Measurements from ENCODE around the gene ZNF678.

ZNF678 gene

DNA sequence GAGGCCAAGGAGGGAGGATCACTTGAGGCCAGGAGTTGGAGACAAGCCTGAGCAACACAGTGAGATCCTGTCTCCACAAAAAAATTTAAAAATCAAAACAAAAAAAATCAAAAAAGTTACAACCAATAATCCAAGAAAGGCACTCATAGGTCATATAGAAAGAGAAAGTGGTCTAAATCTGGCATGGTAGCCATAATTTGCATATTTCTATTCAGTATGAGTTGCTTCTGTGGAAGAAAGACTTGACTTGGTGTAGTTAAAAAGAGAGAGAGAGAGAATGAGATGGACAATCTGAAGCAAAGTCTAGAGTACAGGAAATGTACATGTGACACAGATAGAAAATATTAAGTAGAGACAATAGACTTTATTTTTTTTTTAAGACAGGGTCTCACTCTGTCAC, 149.3 kb downstream of the ZNF678 start:
- no peak for DNase-seq (ENCODE audit: low read depth in 2 of 2)

DNA sequence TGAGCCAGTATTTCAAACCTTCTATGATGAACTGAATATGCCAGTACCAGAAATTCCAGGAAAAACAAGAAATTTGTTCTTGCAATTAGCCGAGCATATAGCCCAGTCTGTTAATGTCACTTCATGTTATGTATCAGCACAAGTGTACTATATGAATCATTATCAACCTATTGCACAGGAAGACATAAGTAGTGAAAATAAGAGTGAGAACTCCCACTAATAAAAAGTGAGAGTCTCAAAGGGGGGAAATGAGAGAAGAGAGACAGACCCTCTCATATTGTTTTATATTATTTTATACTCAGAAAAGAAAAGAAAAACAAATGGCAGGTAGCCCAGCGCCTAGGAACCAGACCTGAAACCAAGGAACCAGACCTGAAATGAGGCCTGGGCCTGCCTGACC, 155.6 kb downstream of the ZNF678 start:
- no peak for DNase-seq (ENCODE audit: low read depth in 2 of 2)

DNA sequence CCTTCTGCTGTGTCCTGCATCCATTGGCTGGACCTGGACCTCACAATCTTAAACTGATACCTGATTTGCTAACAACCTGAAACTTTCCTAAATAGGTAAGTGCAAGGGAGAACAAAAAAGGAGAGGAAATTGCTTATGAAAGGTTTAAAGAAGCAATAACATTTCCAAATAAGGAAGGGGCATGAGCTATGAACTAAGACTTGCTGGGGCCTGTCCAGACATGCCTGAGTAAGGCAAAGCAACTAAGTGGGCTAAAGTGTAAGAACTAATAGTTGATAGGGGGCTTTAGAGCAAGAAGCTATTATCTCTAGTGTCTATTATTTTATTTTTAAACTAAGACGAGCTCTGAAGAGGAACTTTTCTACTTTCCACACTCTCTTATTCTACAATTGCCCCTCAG, 160.1 kb downstream of the ZNF678 start:
- no peak for DNase-seq (ENCODE audit: low read depth in 2 of 2)

DNA sequence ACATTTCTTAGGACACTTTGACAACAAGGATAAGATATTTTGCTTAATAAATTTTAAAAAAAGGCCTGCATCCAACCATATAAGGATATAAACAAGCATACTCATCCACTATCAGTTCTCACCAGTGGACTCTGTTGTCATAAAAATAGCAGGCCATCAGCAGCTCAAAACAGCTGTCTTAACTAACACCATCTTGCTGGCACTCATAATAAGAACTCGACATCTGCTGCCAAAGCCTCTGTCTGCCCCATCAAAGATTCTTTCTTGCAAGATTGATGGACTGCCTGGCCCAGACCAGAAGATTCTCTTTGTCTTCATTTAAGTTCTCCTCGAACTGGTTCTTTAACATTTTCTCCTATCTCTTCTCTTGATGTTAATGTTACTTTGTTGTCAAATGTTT, 161.7 kb downstream of the ZNF678 start:
- DNase-seq (ENCODE audit: low read depth in 2 of 2), result no peak

DNA sequence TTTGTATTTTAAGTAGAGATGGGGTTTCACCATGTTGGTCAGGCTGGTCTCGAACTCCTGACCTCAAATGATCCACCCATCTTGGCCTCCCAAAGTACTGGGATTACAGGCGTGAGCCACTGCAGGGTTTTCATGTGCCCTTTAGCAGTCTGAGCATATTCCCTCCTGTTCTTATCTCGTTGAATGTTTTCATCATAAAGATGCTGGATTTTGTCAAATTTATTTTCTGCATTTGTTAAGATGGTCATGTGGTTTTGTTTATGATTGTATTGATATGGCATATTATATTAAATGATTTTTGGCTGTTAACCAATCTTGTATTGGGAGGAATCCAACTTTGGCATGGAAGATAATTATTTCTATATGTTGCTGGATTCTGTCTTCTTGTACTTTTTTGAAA, 163.0 kb downstream of the ZNF678 start:
- no peak for DNase-seq (ENCODE audit: low read depth in 2 of 2)

Data from stimulated activated CD4-positive, alpha-beta T cell treated with anti-CD3 and anti-CD28 coated beads, Interleukin-4, amount 100 ng/mL, for 48 hours (primary cell).